Right lung (tissue), 5 donors: ENCODE data around the gene NFATC4. TPM values are rescaled to one million over a fixed set of nuclear protein-coding genes. Genes with fewer than 3 reads are reported as not detected.
"Not testable (repeated sequence)": the region's sequence is repeated elsewhere in the genome, so short reads cannot be mapped to it uniquely, and the experiment has no call there.

Source experiments
- DNase-seq, 2 donors: peaks; one replicate each; pipeline ENCODE4 v3.0.0-alpha.2; 2013
- polyA plus RNA-seq, 5 donors: library from polyadenylated mRNA; unstranded; fragments of 120-200 nt; gene quantifications; one replicate each; pipeline versions ENCODE4 v1.2.1 to v1.2.3, GENCODE V29; 2013; ENCODE audit warnings: inconsistent platforms in 1 of 5, low replicate concordance in 1 of 5; ENCODE audit not compliant: insufficient read length in 5 of 5, insufficient read depth in 1 of 5

NFATC4 gene
- polyA plus RNA-seq, 5 donors, result 64.5 to 102 (median 88.3) TPM

DNA sequence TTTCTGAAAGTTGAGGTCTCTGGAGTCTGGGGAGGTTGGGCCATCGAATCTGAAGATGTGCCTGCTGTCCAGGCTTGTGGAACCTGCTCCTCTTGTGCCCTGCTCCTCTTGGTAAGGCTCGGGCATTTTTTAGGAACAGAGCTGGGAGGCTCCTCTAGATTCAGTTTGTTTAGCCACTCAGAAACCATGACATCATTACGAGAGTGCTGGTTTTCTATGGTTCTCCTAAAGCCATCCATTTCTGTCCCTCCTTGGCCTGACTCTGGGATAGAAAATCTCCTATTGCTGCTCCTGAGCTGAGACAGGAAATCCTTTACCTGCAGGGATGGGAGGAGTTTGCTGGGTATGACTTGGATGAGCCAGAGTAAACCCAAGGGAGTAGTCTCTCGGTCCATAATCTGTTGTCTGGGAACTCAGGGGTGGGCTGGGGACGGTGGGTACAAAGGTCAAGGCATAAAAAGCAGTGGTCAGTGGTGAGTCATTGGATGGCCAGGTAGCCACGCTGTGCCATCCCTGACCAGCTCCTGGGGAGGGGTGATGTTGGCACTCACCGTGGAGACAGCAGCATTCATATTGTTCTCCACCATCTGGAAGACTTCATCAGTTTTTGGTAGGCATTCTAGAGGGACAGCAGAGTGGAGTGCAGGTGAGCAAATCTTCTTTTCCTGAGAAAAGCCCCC is 30.7 kb upstream of the NFATC4 start:
- no peak for DNase-seq

DNA sequence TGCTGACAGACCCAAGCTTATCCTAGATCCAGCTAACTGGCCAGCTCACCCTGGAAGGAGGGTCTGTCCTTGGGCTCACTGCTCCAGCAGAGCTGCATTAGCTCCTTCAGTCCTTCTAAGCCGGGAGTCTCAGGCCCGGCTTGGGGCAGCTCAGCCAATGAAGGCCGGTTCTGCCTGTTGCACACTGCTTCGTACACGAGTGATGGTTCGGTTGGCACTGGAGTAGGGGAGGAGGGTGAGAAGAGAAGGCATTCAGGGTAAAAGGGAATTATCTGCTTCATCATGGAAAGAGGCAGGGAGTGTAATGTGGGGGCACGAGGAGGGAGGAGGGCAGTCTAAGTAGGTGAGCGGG is 30.2 kb upstream of the NFATC4 start:
- no peak for DNase-seq

DNA sequence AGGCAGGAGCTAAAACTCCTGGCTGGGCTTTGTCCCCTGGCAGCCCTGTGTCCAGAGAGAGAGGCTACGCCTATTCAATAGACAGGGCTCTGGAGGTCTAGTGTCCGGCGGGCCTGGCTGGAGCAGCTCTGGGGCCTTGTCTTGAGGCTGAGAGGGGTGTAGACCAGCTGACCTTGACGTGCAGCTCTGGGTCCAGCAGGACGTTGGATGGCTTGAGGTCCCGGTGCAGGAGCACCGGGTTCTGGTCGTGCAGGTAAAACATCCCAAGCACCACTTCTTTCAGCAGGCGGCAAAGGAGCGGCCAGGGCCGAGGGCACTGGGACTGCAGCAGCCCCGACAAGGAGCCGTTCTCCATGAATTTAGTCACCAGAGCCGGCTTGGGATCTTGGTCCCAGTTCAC is 29.1 kb upstream of the NFATC4 start:
- no peak for DNase-seq

DNA sequence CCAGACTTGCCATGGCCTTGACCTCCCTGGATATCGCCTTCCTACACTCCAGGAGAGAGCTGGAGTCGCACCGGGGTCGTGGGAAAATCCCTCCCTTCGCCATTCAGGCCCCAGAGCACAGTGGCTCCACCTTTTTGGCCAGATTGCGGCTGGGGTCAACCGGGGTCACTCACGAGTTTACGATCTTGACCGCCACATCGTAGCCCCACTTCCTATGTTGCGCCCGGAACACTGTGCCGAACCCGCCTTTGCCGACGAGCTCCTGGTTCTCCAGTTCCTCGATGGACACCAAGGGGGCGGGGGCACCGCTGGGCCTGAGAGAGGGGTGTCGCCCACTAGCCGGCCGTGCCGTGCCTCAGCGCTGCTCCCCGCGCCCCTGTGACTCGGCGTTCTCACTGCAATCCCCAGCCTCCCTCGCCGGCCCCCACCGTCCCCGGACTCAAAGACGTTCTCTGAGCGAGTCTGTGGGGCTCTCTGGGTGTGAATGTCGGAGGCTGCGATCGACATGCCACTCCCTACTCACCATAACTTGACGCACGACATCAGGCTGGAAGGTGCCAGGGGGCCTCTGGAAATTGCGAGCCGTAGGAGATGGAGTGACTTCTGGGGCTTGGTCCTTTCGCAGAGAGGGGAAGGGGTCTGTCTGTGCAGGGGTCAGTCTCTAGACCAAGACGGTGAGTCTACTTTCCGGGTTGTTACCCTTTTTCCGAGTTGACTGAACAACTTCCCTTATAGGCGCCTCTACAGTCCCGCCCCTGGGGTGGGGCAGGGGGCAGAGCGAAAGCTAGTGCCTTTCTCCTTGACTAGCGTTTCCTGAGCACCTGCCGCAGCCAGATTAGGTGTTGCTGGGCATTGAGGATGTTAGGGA is 28.5 kb upstream of the NFATC4 start, which contains the start of gene RIPK3:
Gene RIPK3 (minus strand): TSS at position 708 of the 868 bp plus-strand sequence. CDS start 165 bp downstream, at position 543.
- no peak for DNase-seq

DNA sequence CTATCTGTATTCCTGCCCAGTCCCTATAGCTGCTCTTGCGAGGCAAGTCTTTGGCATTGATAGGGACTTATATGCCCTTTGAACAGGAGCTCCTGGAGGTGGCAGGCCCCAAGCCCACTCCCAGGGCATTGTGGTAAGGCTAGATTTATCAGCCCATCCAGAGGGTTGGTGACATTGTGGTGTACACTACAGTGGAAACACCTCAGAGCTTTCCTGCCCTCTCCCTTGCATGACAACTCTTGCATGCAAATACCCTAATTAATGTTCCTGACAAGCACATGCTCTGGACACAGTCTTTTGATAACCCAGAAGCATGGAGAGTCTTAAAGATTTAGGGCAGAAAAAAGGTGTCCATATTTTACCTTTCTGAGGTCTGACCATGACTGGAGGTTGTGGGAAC is 27.4 kb upstream of the NFATC4 start:
- no peak for DNase-seq

DNA sequence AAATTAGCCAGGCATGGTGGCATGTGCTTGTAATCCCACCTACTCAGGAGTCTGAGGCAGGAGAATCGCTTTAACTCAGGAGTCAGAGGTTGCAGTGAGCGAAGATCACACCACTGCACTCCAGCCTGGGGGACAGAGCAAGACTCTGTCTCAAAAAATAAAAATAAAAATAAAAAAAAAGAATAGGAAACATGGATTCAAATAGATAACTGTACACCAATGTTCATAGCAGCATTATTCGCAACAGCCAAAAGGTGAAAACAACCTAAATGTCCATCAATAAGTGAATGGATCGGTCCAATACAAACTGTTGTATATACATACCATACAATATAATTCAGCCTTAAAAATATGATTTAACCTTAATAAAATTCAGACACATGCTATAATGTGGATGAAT is 25.1 kb upstream of the NFATC4 start:
- no peak for DNase-seq

DNA sequence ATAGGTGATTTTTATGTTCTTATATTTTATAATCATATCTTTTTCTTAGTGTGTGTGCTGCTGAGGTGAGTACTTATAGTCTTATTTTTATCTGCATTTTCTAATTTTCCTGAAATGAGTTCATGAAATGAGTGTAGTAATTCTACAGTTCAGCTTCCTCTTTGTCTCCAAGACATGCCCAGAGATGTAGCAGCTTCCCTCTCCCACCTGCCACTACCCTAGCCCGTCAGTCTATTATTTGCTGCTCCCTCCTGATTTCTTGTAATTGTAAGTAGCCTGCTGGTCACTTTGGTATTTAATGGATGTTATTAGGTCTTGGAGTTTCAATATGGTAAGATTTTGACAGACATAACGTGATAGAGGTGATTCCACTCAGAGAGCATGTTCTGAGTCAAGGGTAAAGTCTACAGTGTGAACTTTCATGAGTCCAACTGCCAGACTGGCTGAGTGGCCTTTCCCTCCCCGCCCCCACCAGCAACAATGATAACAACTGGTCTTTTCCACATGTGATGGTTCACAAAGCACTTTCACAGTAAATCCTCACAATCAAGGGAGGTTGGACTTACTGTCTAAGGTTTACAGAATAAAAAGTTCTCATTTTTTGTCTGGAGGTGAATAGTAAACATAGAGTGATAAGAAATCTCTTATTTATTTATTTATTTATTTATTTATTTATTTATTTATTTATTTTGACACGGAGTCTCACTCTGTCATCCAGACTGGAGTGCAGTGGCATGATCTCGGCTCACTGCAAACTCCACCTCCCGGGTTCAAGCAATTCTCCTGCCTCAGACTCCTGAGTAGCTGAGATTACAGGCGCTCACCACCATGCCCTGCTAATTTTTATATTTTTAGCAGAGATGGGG is 24.0 kb upstream of the NFATC4 start:
- no peak for DNase-seq

DNA sequence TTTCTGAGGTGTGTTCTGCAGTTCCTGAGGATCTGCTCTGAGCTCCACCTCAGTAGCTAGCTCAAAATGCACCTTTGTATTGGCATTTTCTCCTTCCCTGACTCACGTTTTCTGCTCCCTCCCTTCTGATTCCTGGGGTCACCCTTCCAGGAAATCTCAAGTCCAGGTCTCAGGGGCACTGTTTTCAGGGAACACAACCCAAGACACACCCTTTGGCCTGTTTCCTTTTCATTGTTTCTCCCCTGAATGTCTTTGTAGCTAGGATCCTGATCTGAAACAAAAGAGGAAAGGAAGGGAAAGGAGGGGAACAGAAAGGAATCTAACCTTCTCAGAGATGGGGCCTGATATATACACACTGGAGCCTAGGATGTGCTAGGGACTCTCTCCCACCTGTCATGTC is 20.9 kb upstream of the NFATC4 start:
- DNase-seq, result no peak

DNA sequence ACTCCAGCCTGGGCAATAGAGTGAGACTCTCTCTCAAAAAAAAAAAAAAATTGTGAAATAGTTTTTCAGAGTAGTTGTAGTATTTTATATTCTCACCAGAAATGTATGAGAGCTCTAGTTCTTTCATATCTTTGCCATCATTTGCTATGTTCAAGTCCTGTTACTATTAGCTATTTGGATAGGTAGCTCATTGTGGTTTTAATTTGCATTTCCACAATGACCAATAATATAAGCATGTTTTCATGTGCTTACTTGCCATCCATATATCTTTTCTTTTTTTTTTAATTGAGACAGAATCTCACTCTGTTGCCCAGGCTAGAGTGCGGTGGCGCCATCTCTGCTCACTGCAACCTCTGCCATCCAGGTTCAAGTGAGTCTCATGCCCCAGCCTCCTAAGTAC is 19.8 kb upstream of the NFATC4 start:
- DNase-seq, result no peak

DNA sequence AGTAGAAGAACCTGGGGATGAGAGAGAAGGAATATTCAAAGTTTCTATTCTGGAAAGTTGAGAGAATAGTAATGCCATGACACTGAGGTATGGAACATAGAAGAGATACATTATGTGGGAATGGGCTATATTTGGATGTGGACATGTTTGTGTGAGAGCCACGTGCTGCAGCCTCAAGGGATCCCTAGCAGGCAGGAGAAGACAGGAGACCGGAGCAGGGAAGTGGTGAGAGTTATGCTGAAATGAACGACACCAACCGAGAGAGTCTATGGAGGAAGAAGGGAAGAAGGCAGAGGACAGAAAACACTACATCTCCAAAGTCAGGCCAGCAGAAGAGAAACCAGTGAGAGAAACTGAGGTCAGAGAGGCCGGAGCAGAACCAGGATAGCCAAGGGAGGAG is 18.2 kb upstream of the NFATC4 start:
- DNase-seq, result no peak

DNA sequence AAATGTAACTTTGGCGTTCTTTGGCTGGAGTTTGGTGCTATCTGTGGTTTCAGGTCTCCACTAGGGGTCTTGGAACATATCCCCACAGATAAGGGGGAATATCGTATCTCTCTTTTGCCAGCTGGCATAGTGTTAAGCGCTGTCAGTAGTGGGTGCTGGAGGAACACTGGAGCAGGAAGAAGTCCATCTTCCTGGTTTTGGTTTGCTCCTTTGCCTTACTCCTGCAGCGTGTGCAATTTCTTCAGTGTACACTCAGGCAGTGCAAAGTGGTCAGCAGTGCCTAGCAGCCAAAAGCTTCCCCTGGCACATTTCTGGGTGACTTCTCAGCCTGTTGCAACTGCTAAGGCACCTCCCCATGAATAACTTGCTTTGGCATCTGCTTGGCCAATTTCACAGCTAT is 16.5 kb upstream of the NFATC4 start:
- DNase-seq, result no peak

DNA sequence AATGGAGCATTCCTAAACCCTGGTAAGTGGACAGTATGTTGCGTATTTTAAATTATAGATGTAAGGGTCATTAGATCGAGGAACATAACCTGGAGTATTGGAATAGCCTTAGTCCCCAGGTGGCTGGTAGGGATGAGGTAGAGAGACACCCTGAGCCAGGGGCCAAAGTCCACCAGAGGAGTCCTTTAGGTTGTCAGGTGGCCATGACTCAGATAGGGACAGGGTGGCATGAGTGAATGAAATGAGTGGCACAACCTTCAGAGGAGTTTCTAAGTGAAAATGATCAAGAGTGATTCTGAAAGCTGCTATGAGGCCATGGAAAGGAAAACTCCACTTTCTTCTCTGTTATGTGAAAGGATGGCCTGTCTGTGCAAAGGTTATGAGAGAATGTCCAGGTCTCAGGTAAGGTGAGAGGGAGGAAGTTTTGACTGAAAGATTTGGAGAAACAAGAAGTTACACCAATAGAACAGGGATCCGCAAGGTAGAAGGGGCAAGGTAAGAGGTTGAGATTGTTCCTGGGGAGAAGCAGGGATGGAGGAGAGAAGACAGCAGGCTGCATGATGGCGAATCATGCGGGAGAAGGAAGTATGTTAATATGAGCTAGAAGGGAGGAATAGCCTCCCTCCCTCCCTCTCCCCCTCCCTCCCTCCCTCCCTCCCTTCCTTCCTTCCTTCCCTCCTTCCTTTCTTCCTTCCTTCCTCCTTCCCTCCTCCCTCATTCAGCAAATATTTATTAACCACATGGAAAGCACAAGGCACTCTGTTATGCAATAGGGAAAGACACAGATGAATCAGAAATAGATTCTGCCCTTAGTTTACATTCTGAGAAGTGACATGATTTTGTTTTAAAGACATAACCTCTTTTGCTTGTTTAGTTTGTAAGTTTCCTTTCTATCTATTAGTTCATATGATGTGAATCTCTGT is 14.2 kb upstream of the NFATC4 start:
- DNase-seq, result no peak

DNA sequence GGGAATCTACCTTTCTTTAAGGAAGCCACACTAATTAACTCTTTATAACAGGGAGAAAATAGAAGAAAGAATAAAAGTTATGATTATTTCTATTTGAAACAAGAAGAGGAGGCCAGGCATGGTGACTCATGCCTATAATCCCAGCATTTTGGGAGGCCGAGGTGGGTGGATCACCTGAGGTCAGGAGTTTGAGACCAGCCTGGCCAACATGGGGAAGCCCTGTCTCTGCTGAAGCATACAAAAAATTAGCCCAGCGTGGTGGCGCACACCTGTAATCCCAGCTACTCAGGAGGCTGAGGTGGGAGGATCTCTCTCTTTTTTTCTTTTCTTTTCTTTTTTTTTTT is 13.5 kb upstream of the NFATC4 start:
- DNase-seq, result not testable (repeated sequence)

DNA sequence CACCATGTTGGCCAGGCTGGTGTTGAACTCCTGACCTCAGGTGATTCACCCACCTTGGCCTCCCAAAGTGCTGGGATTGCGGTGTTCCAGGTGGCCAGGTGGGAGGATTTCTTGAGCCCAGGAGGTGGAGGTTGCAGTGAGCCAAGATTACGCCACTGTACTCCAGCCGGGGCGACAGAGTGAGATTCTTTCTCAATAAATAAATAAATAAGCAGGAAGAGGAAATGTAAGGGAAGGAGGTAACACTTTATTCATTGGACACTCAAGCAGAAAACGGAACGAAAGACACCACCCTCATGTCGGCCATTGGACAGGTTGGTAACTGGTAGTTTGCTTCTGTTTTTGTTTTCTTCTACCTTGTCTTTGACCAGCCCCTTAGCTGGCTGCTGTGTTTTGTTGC is 13.0 kb upstream of the NFATC4 start:
- DNase-seq, result no peak

DNA sequence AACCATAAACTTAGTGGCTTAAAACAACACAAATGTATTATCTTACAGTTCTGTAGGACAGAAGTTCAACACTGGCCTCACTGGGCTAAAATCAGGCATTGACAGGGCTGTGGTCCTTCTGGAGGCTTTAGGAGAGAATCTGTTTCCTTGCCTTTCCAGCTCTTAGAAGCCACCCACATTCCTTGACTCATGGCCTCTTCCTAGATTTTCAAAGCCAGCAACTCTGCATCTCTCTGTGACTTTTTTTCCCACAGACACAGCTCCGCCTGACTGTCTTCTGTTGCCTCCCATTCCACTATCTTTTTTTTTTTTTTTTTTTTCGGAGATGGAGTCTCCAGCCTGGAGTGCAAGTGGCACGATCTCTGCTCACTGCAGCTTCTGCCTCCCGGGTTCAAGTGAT is 11.8 kb upstream of the NFATC4 start:
- no peak for DNase-seq

DNA sequence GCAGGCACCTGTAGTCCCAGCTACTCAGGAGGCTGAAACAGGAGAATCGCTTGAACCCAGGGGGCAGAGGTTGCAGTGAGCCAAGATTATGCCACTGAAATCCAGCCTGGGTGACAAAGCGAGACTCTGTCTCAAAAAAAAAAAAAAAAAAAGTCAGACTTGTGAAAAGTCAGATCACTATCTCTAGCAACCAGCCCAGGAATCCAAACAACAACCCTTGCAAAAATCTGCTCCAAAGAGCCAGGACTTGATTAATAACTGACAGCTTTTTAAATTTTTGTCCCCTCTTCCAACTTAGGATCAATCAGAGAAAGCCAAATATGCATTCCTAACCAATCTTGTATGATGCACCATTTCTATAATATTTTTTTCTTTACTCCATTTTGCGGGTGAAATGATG is 7.7 kb upstream of the NFATC4 start:
- DNase-seq, result no peak

DNA sequence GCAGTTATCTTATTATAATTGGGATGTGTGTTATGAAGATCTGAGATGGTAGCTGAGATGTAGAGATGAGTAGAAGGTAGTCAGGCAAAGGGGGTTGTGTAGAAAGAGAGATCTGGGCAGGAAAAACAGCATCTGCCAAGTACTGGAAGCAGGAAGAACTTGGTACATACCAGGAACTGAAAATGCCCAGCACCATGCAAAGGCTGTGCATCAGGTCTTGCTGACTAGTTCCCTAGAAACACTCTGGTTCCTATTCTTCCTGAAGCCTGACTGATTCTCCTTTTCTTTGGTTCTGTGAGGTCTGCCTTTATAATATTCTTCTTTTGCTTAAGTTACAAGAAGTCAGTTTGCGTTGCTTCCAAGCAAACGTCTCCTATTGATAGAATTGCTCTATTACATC is 6.7 kb upstream of the NFATC4 start:
- DNase-seq, result no peak

DNA sequence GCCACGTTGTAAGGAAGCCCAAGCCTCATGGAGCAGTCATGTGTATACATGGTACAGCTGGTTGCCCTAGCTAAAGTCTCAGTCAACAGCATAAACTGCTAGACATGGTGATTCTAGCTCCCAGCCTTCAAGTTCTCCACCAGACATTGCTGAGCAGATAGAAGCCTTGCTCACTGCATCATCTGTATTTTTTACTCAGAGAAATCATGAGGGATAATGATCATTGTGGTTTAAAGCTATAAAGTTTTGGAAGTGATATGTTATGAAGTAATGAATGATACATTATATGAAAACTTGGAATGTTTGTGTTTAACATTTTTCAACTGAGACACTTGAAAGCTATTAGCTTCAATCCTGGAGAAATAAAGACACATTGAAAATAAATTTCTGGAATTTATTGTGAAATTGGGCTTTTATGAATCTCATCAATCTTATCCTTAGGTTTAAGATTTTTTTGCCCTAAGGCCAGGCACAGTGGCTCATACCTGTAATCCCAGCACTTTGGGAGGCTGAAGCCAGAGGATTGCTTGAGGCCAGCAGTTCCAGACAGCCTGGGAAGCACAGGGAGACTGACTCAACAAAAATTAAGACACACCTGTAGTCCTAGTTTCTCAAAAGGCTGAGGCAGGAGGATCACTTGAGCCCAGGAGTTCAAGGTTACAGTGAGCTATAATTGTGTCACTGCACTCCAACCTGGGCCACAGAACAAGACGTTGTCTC is 5.6 kb upstream of the NFATC4 start:
- DNase-seq, result no peak

DNA sequence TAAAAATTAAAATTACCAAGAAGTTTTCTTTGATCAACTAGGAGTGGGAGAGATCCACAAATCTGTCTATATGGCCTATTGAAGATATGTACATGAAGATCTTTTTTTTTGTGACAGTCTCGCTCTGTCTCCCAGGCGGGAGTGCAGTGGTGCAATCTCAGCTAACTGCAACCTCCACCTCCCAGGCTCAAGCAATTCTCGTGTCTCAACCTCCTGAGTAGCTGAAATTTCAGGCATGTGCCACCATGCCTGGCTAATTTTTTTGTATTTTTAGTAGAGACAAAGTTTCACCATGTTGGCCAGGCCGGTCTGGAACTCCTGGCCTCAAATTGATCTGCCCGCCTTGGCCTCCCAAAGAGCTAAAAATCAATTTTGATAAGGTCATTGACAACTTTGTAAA is 4.6 kb upstream of the NFATC4 start:
- no peak for DNase-seq

DNA sequence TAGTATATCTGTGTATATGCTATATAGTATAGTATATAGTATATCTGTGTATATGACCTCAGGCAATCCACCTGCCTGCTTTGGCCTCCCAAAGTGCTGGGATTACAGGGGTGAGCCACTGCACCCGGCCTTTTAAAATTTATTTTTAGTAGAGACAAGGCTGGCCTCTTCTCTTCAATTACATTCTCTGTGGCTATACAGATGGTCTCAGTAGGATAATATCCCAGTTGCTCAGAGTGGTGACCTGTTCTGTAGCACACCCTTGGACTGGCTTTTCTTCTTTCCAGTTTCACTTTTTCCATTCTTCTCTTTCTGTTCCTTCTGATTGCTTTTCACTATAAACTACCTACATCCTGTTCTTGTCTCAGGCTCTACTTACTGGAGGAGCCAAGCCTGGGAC is 3.1 kb upstream of the NFATC4 start:
- no peak for DNase-seq
